Fibroblast of mammary gland (primary cell): ENCODE measurements around the gene PSMD2.

Experiments
- DNase-seq: peaks from one replicate; pipeline ENCODE4 v3.0.0-alpha.2; 2010; ENCODE audit warnings: low read depth
- H3K4me3 ChIP-seq: 2 replicates; pipeline ENCODE4 v1.5.1; 2011; ENCODE audit warnings: low read depth, mild to moderate bottlenecking, low read length, moderate library complexity; ENCODE audit not compliant: control insufficient read depth
- CTCF ChIP-seq: conservative IDR thresholded peaks from 2 replicates; pipeline ENCODE4 v1.5.1; 2011; ENCODE audit warnings: low read depth, low read length, inconsistent platforms; ENCODE audit not compliant: control insufficient read depth, insufficient read depth

The PSMD2 gene

GRCh38 chr3:184283681-184284080 is 15.4 kb upstream of the PSMD2 start:
- no peak for DNase-seq
- TF ChIP-seq CTCF: no peak
- no peak overlapping the region for H3K4me3 ChIP-seq

GRCh38 chr3:184284696-184285095 is 14.3 kb upstream of the PSMD2 start:
- TF ChIP-seq CTCF: peak; percentile 47
- DNase-seq: peak; percentile 74
- no peak overlapping the region for H3K4me3 ChIP-seq

GRCh38 chr3:184289426-184289938 is 9.6 kb upstream of the PSMD2 start:
- peak; percentile 69 for TF ChIP-seq CTCF
- peak; percentile 56 for DNase-seq
- no peak overlapping the region for H3K4me3 ChIP-seq

- no peak overlapping the region for H3K4me3 ChIP-seq
- DNase-seq: no peak
- TF ChIP-seq CTCF: no peak
Observed at GRCh38 chr3:184290331-184290730, 8.7 kb upstream of the PSMD2 start.

GRCh38 chr3:184291044-184291737 is 7.8 kb upstream of the PSMD2 start:
- TF ChIP-seq CTCF: no peak
- H3K4me3 ChIP-seq: no peak overlapping the region
- no peak for DNase-seq

GRCh38 chr3:184291738-184292445 is 7.1 kb upstream of the PSMD2 start:
- no peak for DNase-seq
- no peak for TF ChIP-seq CTCF
- H3K4me3 ChIP-seq: no peak overlapping the region
